C4-2B (cell line): Measurements from ENCODE around the gene C3orf52.

Experiments
- CTCF ChIP-seq: fragments of 450-650 bp; conservative IDR thresholded peaks from 2 replicates; pipeline ENCODE4 v1.5.1; 2017; ENCODE audit warnings: mild to moderate bottlenecking
- ZFX ChIP-seq: fragments of 450-650 bp; IDR thresholded peaks from 2 replicates; pipeline ENCODE4 v1.6.1; 2017

DNA sequence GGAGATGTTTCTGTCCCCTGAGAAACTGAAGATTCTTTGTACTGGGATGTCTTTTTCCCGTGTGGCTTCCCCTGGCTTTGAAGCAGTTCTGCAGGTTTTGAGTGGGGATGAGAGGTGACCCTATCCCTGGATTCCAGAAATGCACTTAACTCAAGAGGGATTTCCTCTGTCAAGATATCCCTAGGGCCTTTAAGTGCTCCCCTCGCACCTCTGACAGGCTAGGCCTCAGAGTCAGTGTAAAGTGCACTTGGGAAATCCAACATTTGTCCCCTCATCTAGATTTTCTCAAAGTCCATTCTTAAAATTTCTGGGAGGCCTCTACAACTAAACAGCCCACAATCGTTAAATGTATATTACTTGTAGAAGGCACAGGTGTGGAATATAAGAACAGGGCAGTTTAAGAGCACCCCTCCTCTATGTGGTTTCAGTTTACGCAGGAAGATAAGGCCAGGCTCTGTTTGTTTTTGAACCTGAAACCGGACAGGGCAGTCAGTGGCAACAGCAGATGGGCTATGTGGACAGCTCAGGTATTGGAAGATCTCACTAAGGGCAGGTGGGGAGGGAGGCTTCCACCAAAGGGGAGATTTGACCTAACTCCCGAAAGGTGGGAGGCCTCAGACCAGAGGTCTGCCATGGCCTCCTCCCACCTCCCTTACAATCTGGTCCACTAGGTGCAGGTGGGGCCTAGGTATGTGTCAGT is 4.8 kb downstream of the C3orf52 start:
- TF ChIP-seq CTCF (no peak), ZFX (no peak)
